C4-2B (cell line): ENCODE data around the gene USP49.

ENCODE experiments used
- H3K27ac ChIP-seq: fragments of 450-650 bp; 2 replicates; pipeline ENCODE4 v1.5.1; 2017
- ZFX ChIP-seq: fragments of 450-650 bp; IDR thresholded peaks from 2 replicates; pipeline ENCODE4 v1.6.1; 2017
- TF ChIP-seq, protein P1 (sequence below): fragments of 450-650 bp; conservative IDR thresholded peaks from 2 replicates; pipeline ENCODE4 v1.5.1; 2017; ENCODE audit warnings: mild to moderate bottlenecking

USP49 gene

GRCh38 chr6:41805830-41806774 lies 89.1 kb downstream of the USP49 start:
- no peak overlapping the region for H3K27ac ChIP-seq
- no peak for TF ChIP-seq ZFX
- TF ChIP-seq, protein P1, sequence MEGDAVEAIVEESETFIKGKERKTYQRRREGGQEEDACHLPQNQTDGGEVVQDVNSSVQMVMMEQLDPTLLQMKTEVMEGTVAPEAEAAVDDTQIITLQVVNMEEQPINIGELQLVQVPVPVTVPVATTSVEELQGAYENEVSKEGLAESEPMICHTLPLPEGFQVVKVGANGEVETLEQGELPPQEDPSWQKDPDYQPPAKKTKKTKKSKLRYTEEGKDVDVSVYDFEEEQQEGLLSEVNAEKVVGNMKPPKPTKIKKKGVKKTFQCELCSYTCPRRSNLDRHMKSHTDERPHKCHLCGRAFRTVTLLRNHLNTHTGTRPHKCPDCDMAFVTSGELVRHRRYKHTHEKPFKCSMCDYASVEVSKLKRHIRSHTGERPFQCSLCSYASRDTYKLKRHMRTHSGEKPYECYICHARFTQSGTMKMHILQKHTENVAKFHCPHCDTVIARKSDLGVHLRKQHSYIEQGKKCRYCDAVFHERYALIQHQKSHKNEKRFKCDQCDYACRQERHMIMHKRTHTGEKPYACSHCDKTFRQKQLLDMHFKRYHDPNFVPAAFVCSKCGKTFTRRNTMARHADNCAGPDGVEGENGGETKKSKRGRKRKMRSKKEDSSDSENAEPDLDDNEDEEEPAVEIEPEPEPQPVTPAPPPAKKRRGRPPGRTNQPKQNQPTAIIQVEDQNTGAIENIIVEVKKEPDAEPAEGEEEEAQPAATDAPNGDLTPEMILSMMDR: no peak

DNA sequence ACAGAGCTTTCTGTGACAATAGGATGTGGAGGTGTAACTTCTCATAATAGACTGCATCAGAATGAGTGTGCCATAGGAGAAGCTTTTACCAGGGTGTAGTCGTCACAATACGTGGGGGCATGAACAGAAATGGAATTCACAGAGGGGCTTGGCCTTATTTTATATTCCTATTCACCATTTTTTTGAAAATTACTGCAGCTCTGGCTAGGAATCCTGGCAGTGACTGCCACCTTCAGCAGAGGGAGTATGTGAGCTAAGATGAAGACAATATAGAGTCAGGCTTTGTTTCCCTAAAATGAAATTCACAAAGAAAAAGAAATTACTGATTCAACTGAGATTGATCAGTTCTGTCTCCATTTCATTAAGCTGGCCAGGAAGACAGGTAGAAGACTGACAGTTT lies 93.8 kb downstream of the USP49 start:
- H3K27ac ChIP-seq: no peak overlapping the region
- TF ChIP-seq, protein P1: peak; percentile 64
- TF ChIP-seq ZFX: no peak

GRCh38 chr6:41799559-41799911 lies 95.6 kb downstream of the USP49 start:
- TF ChIP-seq, protein P1: no peak
- TF ChIP-seq ZFX: no peak
- no peak overlapping the region for H3K27ac ChIP-seq

GRCh38 chr6:41798901-41799558 lies 96.1 kb downstream of the USP49 start:
- TF ChIP-seq, protein P1: no peak
- TF ChIP-seq ZFX: no peak
- H3K27ac ChIP-seq: no peak overlapping the region

DNA sequence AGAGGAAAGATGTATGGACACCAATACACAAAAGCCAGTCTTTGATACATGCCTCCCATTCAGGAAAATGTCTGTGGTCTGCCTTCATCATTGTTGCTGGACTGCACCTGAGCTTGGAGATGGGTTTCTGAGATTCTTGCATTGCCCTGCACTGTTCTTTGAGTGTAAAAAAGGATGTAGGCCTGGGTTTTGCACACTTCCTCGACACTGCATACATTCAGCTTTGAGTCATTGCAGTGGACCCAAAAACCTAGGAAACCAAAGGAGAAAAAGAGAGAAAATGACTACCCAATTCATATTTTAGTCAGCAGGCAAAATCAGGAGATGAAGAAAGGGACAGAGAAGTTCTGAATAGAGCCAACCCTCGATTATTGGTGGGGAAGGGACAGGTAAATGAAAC lies 98.7 kb downstream of the USP49 start:
- TF ChIP-seq, protein P1: no peak
- no peak for TF ChIP-seq ZFX
- H3K27ac ChIP-seq: no peak overlapping the region

GRCh38 chr6:41791984-41792383 lies 103.2 kb downstream of the USP49 start:
- TF ChIP-seq, protein P1: no peak
- TF ChIP-seq ZFX: no peak
- no peak overlapping the region for H3K27ac ChIP-seq

GRCh38 chr6:41791305-41791704 lies 103.9 kb downstream of the USP49 start:
- TF ChIP-seq, protein P1: no peak
- no peak for TF ChIP-seq ZFX
- no peak overlapping the region for H3K27ac ChIP-seq
